GM12864 (cell line): ENCODE results near the gene HOXB5.

Experiments used
- DNase-seq: peaks from one replicate; pipeline ENCODE4 v3.0.0-alpha.2; 2011; ENCODE audit warnings: low read depth
- H3K4me3 ChIP-seq: 2 replicates; pipeline ENCODE4 v1.5.1; 2011; ENCODE audit warnings: mild to moderate bottlenecking, low read depth, low read length, control low read depth
- CTCF ChIP-seq: IDR thresholded peaks from 2 replicates; pipeline ENCODE4 v1.5.1; 2011; ENCODE audit warnings: low read depth, mild to moderate bottlenecking, moderate library complexity, low read length, control low read depth, inconsistent platforms; ENCODE audit errors: missing control alignments

HOXB5 gene

GRCh38 chr17:48553826-48554225, 39.8 kb downstream of the HOXB5 start:
- no peak for DNase-seq
- no peak overlapping the region for H3K4me3 ChIP-seq
- TF ChIP-seq CTCF, result no peak

- DNase-seq, result no peak
- no peak for TF ChIP-seq CTCF
- H3K4me3 ChIP-seq, result no peak overlapping the region
Measured at GRCh38 chr17:48553190-48553547, 40.4 kb downstream of the HOXB5 start.

GRCh38 chr17:48552466-48553189, 41.0 kb downstream of the HOXB5 start:
- DNase-seq, result no peak
- TF ChIP-seq CTCF, result no peak
- no peak overlapping the region for H3K4me3 ChIP-seq

GRCh38 chr17:48551596-48552465, 41.7 kb downstream of the HOXB5 start:
- no peak overlapping the region for H3K4me3 ChIP-seq
- DNase-seq, result no peak
- TF ChIP-seq CTCF, result no peak

GRCh38 chr17:48551214-48551555, 42.4 kb downstream of the HOXB5 start:
- no peak for DNase-seq
- no peak overlapping the region for H3K4me3 ChIP-seq
- no peak for TF ChIP-seq CTCF

- DNase-seq, result no peak
Measured at GRCh38 chr17:48550502-48551213, 42.9 kb downstream of the HOXB5 start.

More at GRCh38 chr17:48550502-48551213, 42.9 kb downstream of the HOXB5 start:
- no peak for TF ChIP-seq CTCF
- no peak overlapping the region for H3K4me3 ChIP-seq
